NB4 (cell line): ENCODE results near the gene EFCAB6.

ENCODE experiments used
- DNase-seq: peaks from one replicate; pipeline ENCODE4 v3.0.0; 2010; ENCODE audit warnings: low read depth
- H3K4me3 ChIP-seq: one replicate; pipeline ENCODE4 v1.5.1; 2011; ENCODE audit warnings: mild to moderate bottlenecking, low read depth, low read length, moderate library complexity
- MYC ChIP-seq: IDR thresholded peaks from 2 replicates; pipeline ENCODE4 v1.6.1; 2011; ENCODE audit warnings: low read depth, low read length
- POLR2A ChIP-seq: IDR thresholded peaks from 2 replicates; pipeline ENCODE4 v1.6.1; 2011; ENCODE audit warnings: mild to moderate bottlenecking; ENCODE audit not compliant: insufficient read length; ENCODE audit errors: extremely low read depth
- TF ChIP-seq, protein P1 (sequence below): IDR thresholded peaks from 2 replicates; pipeline ENCODE4 v1.6.1; 2011; ENCODE audit warnings: low read depth, low read length
- TF ChIP-seq, protein P2 (sequence below): IDR thresholded peaks from one replicate; pipeline ENCODE4 v1.5.1; 2012; ENCODE audit warnings: low read depth, low read length

The EFCAB6 gene

DNA sequence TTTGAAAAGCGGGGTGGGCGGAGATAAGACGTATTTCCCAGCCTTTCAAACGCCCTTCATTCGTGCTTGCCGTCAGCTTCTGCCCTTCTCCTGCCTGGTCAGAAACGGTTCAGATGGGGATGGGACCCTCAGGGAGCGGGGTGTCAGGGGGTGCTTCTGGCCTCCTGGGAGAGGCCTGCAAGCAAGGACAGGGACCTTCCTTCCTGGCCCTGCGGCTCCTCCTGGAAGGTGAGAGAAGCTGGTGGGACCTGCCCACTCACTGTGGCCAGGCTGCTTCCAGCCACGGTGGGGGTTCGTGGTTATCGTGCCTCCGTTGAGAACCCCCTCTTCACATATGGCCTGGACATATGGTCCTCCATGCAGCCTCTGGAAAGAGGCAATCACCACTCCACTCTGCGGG is 295.7 kb downstream of the EFCAB6 start:
- no peak for DNase-seq
- no peak overlapping the region for H3K4me3 ChIP-seq
- TF ChIP-seq MYC (no peak), POLR2A (no peak)
- TF ChIP-seq, protein P1, sequence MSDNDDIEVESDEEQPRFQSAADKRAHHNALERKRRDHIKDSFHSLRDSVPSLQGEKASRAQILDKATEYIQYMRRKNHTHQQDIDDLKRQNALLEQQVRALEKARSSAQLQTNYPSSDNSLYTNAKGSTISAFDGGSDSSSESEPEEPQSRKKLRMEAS: no peak
- TF ChIP-seq, protein P2, sequence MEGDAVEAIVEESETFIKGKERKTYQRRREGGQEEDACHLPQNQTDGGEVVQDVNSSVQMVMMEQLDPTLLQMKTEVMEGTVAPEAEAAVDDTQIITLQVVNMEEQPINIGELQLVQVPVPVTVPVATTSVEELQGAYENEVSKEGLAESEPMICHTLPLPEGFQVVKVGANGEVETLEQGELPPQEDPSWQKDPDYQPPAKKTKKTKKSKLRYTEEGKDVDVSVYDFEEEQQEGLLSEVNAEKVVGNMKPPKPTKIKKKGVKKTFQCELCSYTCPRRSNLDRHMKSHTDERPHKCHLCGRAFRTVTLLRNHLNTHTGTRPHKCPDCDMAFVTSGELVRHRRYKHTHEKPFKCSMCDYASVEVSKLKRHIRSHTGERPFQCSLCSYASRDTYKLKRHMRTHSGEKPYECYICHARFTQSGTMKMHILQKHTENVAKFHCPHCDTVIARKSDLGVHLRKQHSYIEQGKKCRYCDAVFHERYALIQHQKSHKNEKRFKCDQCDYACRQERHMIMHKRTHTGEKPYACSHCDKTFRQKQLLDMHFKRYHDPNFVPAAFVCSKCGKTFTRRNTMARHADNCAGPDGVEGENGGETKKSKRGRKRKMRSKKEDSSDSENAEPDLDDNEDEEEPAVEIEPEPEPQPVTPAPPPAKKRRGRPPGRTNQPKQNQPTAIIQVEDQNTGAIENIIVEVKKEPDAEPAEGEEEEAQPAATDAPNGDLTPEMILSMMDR: no peak

DNA sequence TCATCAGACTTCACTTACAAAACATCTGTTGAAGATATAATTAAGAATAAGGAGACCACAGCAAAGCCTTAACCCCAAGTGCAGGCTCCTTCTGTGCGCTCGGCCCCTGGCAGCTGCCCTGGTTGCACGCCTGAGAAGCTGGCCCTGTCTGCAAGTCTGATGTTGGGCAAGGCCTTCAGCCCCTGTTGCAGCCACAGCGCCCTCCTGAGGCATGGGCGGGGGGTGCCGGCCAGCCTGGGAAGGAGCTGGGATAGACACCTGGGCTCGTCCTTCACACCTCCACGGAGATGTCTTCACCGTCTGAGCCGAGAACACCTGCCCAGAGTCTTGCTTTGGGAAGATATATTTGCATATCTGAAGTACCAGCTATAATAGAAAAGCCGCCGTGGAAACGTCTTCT is 296.2 kb downstream of the EFCAB6 start:
- TF ChIP-seq, protein P2: no peak
- no peak for TF ChIP-seq MYC
- TF ChIP-seq, protein P1: no peak
- TF ChIP-seq POLR2A: no peak
- DNase-seq: no peak
- H3K4me3 ChIP-seq: no peak overlapping the region

DNA sequence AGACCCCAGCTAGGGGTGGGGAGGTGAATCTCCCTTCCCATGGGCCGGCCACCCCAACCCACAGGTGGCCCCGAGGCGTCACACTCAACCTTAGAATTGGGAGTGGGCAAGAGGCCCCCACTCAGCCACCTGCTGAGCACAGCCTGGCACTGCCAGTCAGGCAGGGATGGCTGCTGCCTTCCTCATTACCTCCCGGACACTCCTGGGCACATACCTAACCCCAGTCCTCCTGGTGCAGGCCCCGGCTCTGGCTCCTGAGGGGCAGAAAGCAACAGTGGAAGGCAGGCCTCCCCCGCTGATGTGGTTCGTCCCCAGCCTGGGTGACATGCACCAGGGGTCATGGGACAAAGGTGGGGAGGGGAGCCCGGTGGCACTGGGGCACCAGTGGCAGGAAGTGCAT is 296.7 kb downstream of the EFCAB6 start:
- TF ChIP-seq, protein P2: no peak
- H3K4me3 ChIP-seq: no peak overlapping the region

DNA sequence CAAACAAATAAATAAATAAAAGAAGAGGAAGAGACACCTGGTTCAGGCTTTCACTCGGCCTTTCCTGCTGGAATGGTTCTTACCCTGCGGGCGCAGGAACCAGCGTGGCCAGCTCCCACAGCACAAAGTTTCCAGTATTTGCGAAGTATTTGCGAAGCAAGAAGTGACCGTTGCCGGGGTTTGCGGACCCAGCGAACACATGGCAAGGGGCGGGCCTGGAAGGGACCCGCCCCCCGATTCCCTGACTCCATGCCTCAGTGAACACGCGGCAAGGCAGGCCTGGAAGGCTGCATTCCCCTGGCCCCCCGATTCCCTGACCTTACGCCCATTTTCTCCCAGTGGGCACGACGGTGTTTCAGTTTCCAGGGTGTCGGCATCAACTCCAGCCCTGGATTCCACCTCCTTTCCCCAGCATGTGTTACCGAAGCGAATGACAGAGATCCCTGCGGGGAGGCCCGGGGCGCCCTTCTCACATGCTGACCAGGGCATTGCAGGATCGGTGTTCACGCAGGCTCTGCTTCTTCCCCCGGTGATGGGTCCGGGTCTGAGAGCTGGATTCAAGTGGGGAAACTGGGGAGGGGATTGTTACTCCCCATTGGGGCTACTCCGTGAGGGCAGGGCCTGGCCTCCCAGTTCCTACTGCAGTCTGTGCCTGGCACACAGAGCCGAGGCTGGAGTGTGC is 297.5 kb downstream of the EFCAB6 start:
- no peak for DNase-seq
- H3K4me3 ChIP-seq: no peak overlapping the region
- TF ChIP-seq MYC: no peak
- no peak for TF ChIP-seq POLR2A
- TF ChIP-seq, protein P1: no peak

More for the DNA sequence above, 296.7 kb downstream of the EFCAB6 start:
- no peak for DNase-seq

DNA sequence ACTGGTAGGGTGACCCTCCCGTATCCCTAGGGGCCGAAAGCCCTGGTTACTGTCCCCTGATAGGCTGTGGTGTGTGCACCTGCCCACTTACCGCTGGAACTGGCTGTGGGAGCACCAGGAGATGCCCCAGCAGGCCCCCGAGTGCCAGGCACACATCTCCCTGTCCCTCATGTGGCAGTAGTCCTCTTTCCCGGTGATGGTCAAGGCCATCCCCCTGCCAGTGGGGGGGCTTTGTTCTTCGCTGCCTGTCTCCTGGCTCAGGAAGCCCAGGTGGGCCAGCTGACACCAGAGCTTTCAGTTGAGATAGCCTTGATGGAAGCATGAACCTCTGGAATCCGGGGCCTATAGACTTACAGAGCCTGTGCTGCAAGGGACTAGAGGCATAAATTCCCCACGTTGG is 299.8 kb downstream of the EFCAB6 start:
- no peak for TF ChIP-seq MYC
- TF ChIP-seq, protein P2: no peak
- TF ChIP-seq, protein P1: no peak
- no peak for TF ChIP-seq POLR2A
- H3K4me3 ChIP-seq: no peak overlapping the region
- DNase-seq: no peak

GRCh38 chr22:43511276-43511910 is 300.7 kb downstream of the EFCAB6 start:
- H3K4me3 ChIP-seq: no peak overlapping the region
- TF ChIP-seq MYC (no peak), POLR2A (no peak)
- TF ChIP-seq, protein P2: no peak
- TF ChIP-seq, protein P1: no peak
- no peak for DNase-seq
